NCI-H1694 treated with DMSO at 0.1 percent for 48 hours (cell line): ENCODE results near the gene UGDH.
"Not testable (repeated sequence)": the region's sequence is repeated elsewhere in the genome, so short reads cannot be mapped to it uniquely, and the experiment has no call there.

Source experiments
- DNase-seq: peaks from one replicate; lab custom pipeline; 2025; lab: John Stamatoyannopoulos, UW

Gene UGDH

DNA sequence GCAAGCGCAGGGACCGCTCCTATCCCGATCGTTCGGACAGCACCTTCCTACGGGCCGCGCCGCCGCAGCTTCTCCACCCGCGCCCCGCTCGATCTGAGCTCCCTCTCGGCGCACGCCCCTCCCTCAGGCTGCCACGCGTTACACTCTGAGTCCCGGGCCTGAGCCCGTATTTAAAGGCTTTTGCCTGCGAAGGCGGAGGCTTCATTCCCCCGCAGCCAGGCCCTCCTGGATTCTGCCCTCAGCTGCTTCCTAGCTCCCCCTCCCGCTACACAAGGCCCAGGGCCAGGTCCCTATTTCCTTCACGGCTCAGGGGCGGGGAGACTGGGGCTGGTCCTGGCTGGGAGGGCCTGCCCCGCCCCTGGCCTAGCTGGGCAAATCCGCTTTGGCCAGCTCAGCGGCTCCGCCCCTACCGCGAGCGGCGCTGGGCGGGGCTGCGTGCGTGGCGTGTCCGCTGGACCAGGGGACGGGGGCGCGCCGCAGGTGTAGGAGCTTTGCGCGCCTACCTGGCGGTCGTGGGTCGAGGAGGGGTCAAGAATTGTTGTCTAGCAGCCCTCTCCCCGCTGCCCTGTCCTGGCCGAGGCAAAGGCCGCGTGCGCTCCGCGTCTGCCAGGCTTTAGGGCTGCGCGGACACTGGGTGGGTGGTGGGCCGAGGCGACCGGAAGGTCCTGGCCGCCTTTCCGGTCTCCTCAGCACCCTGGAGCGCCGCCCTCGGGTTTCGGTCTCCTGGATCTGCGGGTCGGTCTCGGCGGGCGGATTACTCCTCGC is at the start of gene UGDH:
Gene UGDH (minus strand): TSS at position 144 of the 765 bp plus-strand sequence. CDS start 5,927 bp downstream, outside the sequence.
- DNase-seq, result peak; percentile 82

DNA sequence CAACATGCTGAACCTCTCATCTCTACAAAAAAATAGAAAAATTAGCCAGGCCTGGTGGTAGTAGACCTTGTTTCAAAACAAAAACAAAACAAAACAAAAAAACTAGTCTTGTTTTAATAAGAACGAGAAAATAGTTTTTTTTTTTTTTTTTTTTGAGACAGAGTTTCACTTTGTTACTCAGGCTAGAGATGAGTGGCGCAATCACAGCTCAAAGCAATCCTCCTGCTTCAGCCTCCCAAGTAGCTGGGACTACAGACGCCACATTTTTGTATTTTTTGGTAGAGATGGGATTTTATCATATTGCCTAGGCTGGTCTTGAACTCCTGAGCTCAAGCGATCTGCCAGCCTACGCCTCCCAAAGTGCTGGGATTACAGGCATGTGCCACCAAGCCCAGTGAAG is 47.7 kb upstream of the UGDH start:
- no peak for DNase-seq

DNA sequence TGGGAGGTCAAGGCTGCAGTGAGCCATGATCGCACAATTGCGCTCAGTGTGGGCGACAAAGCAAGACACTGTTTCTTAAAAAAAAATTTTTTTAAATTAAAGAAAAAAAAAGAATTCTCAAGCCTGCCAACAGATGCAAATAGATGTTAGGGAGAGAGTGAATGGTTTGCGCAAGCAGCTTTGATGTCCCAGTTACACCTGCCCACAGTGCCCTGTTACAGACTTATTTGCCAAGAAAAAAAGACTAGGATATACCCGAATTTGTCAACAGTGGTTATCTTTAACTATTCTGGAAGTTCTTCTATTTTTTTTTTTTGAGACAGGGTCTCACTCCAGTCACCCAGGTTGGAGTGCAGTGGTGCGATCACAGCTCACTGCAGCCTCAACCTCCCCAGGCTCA is 44.3 kb upstream of the UGDH start:
- DNase-seq, result no peak

DNA sequence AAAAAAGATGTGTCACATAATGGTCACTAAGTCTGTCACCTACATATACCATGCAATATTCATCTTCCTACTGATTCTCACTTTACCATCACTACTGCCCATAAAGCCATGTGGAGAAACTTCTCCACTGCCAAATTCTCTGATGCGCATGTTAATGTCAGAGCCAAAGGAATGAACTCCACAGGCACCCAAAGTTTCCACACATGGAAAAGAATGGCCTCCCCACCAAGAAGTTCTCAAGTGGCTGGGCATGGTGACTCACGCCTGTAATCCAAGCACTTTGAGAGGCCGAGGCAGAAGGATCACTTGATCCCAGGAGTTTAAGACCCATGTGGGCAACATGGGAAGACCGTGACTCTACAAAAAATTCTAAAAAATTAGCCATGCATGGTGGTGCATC is 43.8 kb upstream of the UGDH start:
- DNase-seq, result no peak

DNA sequence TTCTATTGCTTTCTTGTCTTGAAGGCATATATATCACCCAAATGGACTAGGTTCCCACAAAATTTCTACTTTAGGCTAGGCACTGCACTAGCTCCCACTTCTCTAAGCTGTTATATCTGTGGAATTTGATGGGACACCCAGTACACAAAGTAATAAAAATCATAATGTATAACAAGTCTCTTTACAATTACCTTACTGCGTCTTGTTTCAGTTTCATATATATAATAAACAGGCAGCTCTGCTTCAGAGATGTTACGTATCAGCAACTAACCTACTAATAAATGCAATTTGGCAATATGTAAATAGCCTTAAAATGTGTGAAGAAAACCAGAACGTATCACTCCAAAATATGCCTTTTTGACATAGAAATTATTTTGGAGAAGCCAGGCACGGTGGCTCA is 42.0 kb upstream of the UGDH start:
- no peak for DNase-seq

DNA sequence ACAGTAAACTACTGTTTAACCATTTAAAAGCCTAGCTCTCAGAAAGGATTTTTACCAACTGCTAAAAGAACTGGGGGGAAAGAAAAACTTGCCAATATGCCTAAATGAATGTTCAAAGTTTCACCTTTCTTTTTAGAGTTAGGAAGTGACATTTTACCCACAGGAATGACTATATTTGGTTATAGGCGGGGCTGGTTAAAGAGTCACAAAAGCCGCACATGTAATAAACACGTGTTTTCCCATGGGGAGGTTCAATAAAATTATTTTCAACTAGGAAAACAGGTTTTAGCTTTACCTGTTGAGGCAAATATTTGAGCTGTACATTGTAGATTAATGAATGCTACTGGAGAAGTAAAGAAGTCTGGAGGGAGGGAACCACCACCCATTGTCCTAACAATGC is 41.6 kb upstream of the UGDH start:
- no peak for DNase-seq

DNA sequence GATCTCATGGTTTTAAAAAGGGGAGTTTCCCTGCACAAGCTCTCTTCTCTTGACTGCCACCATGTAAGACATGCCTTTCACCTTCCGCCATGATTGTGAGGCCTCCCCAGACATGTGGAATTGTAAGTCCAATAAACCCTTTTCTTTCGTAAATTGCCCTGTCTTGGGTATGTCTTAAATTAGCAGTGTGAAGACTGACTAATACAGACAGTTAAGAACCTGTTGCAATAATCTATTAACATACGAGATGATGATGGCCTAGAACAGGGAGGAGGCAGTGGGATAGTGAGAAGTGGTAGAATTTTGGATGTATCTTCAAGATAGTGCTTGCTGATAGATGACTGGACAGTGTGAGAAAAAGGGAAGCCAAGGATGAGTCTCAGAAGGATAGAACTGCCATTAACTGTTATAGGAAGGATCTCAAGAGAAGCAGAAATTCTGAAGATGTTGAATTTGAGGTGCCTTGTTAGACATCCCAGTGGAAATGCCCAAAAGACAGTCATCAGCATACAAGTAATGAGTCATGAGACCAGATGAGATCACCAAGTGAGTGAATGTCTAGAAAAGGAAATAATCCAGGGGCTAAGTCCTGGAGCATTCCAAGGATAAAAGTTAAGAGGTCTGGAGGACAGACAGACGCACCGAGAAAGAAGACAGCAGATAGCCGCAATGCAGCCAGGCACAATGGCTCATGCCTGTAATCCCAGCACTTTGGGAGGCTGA is 38.8 kb upstream of the UGDH start:
- DNase-seq, result no peak

DNA sequence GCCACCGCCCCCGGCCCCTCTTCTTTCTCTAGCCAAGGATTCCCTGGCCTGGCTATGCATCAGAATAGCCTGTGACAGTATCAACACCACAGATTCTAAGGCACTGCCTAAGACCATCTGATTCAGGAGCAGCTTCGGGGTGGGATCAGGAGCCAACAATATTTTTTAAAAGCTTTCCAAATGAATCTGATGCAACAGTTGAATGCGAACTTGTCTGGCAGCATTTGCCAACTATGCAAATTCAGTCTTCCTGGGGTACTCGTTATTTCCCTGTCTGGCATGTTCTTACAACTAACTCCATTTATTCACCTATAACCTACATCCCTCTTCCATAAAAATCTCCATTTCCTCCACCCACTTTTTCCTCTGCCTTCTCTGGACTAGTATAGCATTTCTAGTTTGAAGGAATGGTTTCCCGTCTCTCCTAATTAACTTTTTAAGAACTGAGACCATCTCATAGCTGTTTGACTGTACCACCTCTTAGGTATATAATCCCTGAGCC is 36.2 kb upstream of the UGDH start:
- DNase-seq, result no peak

DNA sequence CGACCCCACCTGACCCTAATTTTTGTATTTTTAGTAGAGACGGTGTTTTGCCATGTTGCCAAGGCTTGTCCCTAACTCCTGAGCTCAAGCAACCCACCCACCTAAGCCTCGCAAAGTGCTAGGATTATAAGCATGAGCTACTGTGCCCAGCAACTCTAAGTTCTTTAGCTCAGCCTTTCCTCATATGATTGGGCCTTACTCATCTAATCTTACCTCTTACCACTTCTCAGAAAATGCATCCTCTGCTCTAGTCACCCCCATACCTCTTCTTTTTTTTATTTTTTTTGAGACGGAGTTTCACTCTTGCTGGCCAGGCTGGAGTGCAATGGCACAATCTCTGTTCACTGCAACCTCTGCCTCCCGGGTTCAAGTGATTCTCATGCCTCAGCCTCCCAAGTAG is 35.6 kb upstream of the UGDH start:
- no peak for DNase-seq

DNA sequence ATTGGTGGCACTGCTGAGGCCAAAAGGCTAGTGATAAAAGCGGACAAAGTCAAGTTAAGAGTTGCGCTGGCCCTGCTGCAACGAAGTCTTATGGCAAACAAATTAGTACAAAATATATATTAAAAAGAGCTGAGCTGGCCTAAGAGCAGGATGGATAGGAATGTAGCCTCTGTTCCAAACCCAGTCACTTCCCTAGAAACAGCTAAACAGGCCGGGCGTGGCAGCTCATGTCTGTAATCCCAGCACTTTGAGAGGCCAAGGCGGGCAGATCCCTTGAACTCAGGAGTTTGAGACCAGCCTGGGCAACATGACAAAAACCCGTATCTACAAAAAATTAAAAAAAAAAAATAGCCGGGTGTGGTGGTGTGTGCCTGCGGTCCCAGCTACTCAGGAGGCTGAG is 32.4 kb upstream of the UGDH start:
- no peak for DNase-seq

DNA sequence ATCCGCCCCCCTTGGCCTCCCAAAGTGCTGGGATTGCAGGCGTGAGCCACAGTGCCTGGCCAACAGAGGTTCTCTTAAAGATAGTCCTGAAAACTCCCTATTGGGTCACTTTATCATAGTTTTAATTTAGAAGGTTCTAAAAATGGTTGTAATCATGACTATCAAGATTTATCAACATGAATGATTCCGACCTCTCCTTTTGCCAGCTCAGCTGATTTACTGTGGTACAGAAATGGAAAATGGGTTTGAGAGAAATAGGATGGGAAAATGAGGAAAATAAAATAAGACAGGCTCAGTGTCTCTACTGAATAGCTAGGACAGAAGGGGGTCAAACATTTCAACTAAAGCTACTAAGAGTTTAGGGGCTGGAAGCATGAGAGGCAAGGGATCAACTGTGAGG is 28.2 kb upstream of the UGDH start:
- no peak for DNase-seq

DNA sequence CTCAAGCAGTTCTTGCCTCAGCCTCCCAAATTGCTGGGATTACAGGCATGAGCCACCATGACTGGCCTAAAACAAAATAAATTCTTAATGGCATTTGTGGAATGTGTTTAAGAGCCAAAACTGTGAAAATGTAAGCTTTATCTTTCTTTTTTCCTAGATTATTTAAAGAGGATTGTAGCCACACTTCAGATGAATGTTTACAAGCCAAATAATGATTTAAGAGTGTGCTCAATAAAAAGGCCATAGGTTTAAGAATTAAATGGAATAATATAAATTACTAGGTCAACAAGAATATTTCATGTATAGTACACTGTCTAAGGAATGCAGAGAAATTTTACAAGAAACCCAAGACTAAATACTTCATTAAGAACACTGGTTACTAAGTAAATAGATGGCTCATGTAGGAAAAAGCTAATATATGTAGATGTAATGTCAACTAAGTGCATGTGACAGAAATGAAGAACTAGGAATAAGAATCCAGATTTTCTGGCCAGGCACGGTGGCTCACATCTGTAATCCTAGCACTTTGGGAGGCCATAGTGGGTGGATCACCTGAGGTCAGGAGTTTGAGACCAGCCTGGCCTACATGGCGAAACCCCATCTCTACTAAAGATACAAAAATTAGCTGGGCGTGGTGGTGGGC is 21.3 kb upstream of the UGDH start:
- no peak for DNase-seq

DNA sequence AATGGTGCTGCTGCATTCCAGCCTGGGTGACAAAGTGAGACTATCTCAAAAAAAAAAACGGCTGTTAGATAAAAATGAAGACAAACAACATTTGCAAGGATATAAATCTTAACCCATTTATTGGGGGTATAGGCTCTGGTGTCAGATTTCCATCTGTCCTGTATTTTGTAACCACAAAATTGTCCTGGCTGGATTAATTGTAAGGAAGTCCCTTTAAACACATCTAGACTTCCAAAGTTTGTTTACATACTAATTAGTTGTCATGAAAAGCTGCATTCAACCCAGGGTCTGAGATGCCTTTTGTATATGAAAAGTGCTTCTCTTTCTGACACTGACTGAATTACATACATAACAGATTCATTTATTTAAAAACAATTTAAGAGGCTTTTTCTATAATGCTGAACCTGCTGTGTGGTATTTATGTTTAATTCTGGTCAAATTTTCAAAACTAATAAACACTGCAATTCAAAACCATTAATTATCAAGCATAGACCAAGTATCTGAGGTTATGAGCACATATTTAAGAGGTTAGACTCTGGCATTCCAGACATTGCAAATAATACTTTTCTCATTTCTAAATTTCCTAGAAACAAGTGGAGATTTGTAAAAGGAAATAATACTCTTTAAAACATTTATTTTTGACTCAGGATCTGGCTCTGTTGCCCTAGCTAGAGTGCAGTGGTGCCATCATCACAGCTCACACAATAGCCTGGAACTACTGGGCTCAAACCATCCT is 17.5 kb upstream of the UGDH start:
- DNase-seq, result no peak

DNA sequence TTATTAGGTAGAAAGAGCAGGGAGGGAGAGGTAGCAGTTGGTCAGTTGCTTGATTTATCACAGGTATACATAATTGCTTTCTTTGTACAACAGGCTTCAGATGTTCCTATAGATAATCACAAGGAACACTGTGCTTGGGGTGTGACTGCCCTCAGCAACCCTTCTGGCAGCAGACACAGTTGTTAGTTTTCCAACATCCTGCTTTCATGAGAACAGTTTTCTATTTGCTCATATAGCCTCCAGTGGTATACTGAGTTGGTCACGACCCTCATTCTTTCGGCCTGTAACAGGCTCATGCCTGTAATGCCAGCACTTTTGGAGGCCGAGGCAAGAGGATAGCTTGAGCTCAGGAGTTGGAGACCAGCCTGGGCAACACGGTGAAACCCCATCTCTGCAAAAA is 16.8 kb upstream of the UGDH start:
- DNase-seq, result not testable (repeated sequence)

DNA sequence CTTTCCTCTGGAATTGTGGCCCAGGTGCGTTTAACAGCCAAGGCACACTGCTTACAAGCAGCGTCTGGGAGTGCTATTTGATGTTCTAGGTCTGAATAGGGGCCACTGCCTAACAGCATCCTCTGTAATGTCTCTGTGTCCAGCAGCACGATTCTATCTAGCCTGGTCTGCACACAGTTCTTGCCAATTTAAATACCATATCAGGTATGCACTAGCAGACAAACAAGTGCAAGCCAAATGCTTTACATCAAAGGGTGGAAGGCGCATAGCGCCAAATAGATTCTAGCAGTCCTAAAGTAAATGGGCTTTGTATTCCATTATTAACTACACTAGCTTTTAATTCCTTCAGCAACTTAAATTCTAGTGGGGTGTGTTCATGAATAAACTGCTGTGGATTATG is 15.8 kb upstream of the UGDH start:
- no peak for DNase-seq

DNA sequence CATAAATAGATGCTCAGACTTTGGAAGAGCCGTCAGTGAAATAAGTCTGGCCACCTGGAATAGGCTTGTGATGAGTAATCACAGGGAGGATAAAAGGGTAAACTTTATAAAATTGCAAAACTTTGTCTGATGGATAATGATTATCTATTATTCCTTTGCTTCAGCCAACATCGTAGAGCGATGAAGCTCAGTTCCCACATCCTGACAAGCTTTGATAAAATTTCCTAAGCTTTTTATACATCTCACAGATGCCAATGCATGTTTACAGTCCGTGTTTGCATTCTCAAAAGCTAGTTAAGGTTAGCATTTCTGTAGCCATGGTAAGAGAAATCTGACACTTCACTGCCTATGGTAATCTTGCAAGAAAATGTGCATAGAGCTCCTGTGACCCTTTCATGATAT is 15.4 kb upstream of the UGDH start:
- DNase-seq, result no peak

DNA sequence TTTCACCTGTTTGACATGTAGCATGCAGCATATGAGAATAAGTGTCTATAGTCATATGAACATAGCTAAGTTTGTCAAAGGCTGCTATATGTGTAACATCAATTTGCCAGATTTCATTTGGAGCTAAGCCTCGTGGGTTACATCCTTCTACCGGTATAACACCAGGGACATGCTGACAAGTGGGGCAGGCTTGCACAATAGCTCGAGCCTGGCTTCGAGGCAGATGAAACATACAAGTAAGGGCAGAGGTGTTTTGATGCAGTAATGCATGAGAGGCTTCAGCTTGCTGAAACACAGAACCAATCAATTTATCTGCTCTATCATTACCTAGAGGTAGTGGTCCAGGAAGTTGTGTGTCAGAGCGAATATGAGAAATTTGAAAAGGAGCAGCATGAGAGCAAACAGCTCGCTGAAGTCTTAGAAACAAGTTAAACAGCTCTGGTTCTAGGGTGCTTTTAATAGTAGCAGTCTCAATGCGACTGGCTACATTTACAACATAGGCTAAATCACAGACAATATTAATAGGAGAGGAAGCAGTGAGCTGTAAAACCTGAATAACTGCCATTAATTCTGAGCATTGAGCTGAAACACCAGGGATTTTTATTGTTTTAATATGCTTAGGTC is 14.9 kb upstream of the UGDH start:
- DNase-seq, result no peak

DNA sequence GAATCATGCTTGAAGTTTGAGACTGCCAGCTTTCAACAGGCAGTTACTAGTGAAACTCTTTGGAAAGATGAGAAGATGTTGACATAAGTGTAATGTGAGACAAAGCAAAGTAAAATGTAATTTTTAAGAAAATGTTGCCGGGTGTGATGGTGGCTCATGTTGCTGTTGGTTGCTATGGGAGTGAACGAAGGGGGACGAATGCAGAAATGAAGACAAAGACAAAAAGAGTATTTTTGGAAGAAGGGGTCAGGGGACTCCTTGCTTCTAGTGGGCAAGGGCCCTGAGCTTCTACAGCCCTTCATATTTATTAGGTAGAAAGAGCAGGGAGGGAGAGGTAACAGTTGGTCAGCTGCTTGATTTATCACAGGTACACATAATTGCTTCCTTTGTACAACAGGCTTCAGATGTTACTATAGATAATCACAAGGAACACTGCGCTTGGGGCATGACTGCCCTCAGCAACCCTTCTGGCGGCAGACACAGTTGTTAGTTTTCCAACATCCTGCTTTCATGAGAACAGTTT is 11.9 kb upstream of the UGDH start:
- no peak for DNase-seq

DNA sequence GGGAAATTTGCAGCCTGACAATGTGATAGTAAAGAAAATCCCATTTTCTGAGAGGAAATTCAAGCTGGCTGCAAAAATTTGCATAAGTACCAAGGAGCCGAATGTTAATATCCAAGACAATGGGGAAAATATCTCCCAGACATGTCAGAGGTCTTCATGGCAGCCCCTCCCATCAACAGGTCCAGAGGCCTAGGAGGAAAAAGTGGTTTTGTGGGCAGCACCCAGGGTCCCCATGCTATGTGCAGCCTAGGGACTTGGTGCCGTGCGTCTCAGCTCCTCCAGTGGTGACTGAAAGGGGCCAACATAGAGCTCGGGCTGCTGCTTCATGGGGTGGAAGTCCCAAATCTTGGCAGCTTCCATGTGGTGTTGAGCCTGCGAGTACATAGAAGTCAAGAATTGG is 6.3 kb upstream of the UGDH start:
- no peak for DNase-seq

DNA sequence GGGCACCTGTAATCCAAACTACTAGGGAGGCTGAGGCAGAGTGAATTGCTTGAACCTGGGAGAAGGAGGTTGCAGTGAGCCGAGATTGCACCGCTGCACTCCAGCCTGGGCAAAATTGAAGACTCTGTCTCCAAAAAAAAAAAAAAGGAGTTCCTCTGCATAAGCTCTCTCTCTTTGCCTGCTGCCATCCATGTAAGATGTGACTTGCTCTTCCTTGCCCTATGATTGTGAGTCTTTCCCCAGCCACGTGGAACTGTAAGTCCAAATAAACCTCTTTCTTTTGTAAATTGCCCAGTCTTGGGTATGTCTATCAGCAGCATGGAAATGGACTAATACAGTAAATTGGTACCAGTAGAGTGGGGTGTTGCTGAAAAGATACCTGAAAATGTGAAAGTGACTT is 5.0 kb upstream of the UGDH start:
- not testable (repeated sequence) for DNase-seq

DNA sequence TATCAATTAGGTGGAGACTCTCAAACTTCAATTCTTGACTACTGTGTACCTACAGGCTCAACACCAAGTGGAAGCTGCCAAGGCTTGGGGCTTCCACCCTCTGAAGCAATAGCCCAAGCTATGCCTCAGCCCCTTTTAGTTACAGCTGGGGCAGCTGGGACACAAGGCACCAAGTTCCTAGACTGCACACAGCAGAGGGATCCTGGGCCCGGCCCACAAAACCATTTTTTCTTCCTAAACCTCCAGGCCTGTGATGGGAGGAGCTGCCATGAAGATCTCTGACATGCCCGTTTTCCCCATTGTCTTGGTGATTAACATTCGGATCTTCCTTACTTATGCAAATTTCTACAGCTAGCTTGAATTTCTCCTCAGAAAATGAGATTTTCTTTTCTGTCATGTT is 3.4 kb upstream of the UGDH start:
- DNase-seq, result no peak

DNA sequence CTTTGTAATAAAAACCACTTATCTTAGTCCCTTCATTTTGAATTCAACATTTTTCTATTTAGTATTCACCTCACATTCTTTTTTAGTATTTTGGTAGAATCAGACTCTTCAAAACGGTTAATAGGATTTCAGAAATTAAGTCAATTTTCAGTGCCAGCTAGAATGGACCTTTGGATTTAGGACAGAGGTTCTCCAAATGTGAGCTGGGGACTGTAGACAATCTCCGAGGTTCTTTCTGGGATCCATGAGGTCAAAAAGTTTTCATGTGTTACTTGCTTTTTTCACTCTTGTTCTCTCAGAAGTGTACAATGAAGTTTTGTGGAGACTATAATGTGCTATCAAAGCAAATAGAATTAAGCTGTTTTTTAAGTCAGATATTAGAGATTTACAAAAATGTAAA is 2.3 kb upstream of the UGDH start:
- DNase-seq, result no peak
